HG03135 (cell line): Measurements from ENCODE around the gene SULF2.

Source experiments
- ATAC-seq: cut with Tn5 transposase; IDR thresholded peaks from one replicate; pipeline ENCODE4 v1.9.1; 2021; ENCODE audit warnings: mild to moderate bottlenecking, moderate library complexity; ENCODE audit not compliant: unreplicated experiment

Gene SULF2

DNA sequence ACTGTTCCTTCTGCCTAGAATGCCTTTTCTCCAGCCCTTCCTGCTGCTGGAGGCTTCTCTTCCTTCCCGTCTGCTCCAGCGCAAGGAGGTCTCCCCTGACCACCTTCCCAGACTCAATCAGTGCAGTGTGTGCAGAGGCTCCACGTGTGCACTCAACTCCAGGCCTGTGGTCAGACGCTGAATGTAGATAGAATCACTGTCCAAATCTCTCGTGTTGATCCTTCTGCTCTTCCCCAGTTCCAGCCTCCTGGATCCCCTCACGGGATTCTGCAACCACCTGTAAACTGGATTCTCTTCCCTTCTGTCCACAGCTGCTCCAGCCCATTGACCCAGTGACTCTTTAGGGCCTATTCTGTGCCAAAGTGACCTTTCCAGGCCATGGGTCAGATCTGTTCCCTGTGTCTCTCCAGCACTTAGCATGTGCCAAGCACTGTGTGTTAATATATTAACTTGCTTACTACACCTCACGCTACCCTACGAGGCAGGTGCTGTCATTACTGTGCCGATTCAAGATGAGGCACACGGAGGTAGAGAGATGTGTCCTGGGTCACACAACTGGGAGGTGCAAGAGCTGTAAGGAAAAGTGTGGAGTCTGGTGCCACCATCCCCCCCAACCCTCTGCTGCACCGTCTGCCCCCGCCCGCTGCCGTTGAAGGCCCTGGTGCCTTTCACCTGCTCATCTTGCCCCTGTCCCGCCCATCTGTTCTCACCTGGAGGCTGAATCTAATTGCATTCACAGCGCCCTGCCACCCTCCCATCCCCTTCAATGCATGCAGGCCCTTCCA is 112.2 kb downstream of the SULF2 start:
- ATAC-seq: no peak

DNA sequence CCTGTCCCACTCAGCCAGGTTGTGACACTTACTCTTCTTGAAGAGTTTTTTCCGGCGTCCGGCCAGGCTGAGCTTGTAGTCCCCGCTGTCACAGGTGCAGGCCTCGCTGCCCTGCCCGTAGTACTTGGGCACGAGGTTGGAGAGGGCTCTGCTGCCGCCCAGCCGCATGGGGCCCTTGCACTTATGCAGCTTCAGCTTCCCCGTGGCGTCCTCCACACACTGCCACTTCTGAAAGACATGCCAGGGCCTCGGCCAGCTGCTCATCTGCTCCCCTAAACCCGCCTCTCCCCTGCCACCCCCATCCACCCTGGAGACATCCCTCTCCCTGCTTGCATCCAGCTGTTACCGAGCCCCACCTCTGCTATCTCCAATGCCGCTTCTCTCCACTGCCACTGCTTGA is 113.1 kb downstream of the SULF2 start:
- no peak for ATAC-seq

DNA sequence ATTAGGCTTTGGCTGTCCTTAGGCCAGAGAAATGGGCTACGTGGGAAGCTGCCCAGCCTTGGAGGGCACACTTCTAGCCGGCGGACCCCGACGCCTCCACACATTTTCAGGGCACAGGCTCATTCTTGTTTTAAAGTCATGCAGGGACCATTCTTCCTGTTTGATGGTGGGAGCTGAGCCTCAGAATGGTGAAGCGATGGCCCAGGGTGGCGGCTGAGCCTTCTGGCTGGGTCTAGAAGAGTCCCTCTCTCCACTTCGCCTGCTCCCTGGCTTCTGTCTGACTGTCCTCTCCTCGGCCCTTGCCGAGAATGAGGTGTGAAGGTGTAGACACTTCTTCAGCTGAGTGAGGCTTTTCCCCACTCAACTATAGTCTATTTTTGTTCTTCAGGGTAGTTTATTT is 114.4 kb downstream of the SULF2 start:
- ATAC-seq: no peak

DNA sequence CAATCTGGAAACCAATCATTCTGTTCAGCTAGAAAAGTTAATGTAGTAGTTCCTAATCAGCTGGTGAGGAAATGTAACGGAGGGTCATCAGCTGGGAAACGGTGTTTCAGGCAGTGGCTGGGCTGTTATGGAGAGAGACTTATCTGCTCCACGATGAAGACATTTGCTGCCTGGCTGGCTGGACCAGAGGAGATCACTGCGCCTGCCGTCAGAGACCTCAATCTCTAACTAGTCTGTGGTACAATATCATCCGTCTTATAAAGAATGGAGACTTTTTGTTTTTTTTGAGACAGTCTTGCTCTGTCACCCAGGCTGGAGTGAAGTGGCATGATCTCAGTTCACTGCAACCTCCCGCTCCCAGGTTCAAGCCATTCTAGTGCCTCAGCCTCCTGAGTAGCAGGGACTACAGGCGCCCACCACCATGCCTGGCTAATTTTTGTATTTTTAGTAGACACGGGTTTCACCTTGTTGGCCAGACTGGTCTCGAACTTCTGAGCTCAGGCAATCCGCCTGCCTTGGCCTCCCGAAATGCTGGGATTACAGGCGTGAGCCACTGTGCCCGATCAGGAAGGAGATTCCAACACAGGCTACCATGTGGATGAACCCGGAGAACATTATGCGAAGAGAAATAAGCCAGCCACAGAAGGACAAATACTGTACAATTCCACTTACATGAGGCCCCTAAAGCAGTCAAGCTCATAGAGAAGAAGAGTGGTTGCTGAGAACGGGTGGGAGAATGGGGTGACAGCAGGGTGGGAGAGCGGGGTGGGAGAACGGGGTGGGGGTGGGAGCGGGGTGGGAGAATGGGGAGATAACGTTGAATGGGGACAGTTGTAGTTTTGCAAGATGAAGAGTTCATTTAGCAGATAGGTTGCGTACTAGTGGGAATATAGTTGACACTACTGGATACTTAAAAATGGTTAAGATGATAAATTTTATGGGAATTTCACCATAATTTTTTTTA is 115.1 kb downstream of the SULF2 start:
- ATAC-seq: no peak

DNA sequence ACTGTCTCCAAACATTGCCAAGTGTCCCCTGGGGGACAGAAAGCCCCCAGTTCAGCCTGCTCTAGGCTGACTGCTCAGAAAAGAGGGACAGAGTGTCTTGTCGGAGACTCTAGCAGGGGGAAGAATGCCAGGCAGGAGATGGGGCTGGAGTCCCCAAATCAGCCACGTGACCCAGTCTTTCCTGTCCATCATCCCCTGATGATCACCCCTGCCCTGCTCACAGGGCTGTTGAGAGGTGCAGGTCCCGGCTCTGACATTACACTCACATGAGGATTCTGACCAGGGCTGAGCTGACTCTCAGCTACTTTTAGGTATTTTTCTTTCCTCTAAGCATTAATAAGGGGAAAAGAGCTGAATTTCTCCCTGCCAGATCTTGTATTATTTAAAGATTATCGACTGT is 115.8 kb downstream of the SULF2 start:
- no peak for ATAC-seq

DNA sequence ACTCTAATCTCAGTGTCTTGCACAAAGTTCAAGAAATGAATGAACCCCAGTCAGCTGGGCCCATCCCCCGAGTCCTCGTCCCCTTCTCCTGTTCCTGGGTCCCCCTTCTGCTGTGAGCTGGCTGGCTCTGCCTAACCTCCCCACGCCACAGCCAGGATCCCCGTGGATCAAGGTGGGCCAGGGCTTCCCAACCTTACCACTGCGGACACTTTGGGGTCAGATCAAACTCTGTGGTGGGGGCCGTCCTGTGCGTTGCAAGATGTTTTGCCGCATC is 116.2 kb downstream of the SULF2 start:
- no peak for ATAC-seq

DNA sequence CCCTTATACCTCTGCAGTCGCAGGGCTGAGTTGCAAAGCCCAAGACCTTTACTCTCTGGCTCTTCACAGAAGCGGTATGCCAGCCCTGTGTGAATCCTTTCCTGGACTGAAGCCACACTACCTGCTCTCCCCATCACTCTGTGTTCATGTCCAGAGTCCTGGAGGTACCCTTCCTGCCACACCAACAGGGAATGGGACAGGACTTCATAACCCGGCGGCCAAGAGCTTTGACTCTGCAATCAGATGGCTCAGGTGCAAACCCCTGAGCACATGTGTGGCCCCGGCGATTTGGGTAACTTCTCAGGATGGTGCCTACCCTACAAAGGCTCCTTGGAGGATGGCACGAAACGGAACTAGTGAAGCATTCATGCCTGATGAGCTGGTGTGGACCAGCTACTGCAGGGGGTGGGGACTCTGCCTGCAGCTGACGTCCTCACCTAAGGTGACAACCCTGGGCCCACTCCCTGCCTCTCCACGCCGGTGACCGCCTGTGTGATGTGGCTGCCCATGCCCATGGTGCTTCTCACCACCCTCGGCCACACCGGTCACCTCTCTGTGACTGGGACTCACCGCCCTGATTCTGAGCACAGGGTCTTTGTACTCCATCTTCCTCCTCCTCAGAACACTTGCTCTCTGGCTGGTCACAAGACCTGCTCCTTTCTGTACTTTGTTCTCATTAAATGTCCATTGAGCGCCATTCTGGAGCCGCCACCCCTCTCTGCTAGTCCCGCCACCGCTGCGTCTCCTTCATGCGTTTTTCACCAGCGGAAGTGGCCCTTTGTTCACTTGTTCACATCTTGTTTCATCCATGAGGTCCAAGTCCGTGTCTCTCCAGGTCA is 116.7 kb downstream of the SULF2 start:
- ATAC-seq: no peak

DNA sequence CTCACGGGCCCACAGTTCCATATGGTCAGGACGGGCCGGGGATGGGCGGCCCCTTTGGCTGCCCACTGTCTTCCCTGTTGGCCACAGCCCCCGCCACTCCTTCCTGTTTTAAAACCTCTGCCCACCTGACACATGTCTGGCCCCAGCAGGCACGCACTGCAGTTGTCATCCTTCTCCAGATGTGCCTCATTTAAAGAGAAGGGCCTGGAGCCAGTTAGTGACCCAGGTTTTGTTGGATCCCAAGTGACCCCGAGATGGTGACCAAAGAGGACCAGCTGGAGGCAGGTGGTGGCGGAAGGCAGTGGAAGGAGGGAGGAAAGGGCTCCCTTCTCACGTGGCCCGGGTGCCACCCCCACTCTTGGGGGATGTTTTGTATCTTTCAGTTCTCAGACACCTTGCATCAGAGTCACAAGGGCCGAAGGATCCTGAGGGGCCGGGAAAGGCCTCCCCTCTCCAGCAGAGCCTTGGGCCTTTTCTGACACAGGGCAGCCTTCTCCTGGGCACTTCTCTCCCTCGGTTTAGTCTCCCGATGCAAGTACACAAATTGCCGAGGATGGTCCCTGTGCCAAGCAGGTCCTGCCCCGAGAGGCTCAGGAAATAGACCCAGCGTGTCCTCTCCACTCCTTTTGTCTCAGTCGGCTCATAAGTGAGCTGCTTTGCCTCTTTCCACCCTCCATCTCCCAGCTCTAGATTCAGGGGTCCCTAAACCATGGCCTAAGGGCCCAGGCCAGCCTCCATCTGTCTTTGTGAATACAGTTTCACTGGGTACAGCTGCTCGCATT is 117.6 kb downstream of the SULF2 start:
- ATAC-seq: no peak

DNA sequence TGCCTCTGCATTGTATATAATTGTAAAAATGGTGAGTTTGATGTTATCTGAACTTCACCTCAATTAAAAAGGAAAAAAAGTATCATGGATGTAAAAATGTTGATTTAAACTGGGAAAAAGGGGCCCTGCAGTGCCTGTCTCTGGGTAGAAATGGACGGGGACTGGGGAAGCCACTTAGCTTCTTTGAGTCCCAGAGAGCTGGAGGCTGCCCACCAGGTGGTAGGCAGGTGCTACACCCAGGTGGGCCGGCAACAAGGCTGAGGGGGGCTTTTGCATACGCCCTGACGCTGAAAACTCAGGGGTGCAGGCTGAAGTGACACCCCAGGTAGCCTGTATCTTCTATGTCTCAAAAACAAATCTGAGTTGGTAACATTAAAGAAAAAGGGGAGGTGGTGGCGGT is 118.2 kb downstream of the SULF2 start:
- no peak for ATAC-seq

DNA sequence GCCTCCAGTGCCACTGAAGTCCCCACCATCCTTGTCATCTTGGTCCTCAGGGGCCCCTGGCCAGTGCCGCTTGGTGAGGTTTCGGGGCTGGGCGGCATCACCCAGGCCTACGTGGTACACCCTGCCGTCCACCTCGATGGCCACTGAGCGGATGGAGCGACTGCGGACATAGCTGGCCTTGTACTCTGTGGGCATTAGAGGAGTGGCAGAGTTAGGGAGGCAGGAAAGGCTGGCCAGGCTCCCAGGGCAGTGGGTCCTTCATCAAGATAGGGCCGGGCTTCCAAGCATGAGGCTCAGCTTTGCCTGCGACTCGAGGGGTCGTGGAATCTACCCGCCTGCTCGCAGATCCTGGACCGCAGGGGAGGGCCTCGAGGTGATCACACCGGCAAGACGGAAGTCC is 119.0 kb downstream of the SULF2 start:
- ATAC-seq: no peak

DNA sequence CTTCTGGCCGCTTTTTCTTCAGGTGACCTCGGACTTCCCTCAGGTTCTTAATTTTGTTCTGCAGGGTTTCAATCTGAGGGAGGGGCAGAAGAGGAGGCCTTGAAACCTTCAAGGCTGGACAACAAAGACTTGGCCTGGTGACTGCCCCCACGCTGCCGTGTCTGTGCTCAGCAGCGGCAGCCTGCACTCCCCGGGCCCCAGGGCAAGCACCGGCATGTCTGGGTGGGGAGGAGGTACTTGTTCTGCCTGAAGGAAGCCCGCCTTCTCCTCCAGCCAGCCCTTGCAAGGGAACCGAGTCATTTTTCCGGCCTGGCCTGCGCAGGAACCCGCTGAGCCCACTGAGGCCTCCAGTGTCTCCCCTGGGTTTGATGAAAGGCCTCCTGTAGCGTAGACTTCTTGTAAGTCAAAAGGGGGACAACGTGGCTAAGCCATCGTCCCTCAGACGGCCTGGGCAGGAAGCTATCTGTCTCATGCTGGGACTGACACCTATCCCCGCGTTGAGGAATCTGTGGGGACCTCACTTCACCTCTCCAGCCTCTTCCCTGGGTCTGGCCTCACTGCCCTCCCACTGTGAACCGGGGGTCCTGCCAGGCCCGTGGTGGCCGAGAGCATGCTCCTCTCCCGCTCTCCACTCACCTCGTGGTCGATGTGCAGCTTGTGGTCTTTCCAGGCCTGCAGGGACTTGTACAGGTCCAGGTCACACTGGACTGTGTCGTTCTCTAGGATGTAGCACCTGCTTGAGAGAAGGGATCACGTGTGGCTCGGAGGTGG is 119.9 kb downstream of the SULF2 start:
- ATAC-seq: no peak

DNA sequence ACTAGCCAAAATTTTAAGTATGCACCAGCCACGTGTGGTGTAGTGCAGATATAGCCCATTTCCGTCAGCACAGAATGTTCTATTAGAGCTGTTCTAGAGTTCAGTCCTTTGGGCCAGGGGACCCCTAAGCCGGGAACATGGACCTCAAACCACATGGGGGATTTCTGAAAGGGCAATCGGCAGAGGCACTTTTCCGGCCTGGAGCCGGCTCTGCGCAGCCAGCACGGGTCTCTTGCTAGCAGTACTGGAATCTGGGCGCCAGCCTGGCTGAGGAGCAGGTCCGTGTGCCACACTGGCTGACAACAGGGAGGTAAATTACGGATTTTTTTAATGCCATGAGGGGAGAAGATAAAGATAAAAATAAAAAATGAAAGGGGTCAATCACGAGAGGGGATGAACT is 120.5 kb downstream of the SULF2 start:
- no peak for ATAC-seq

DNA sequence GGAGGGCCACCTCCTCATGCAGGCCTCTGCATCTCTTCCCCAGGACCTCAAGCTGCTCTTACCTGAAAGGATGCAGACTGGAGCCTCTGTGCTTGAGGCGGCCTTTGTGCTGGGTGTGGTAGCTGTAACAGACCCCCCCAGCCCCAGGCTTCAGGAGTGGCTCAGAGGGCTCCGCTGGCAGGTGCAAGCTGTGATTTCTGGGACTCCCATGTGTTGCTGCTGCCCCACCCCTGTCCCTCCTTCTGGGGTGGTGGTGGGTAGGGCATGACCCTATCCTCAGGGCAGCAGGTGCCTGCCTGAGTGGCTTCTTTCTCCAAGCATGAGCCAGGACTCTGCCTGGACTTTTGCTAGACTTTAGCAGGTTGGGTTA is 121.2 kb downstream of the SULF2 start:
- ATAC-seq: no peak

DNA sequence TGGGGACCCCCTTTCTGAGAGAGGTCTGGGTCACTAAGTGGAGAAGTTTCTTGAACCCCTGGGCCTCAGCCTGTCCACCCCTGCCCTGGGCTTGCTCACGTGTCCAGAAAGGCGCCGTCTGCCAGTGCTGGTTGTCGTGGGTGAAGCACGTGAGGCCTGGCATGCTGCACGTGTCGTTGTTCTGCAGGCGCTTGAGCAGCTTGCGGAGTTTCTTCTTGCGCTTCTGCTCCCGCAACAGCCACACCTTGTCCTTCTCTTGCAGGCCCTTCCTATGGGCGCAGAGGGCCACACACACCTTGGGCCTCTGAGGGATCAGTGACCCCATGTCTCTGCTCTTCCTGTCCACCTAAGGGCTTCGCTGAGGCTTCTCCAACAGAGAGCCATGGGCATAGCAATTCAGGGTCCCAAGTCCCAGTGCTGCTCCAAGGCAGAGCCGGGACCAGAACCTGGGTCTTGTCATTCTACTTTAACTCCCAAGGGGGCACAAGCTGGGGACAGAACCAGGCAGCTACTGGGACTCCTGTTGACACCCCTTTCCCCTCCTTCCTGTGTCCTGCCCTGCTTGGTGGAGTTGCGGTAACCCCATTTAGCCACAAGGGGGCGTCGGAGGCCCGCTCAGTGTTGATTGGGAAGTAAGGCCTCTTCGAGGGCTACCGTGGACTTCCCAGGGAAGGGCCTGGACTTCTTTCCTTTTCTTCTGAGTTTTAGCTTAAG is 121.8 kb downstream of the SULF2 start:
- no peak for ATAC-seq

DNA sequence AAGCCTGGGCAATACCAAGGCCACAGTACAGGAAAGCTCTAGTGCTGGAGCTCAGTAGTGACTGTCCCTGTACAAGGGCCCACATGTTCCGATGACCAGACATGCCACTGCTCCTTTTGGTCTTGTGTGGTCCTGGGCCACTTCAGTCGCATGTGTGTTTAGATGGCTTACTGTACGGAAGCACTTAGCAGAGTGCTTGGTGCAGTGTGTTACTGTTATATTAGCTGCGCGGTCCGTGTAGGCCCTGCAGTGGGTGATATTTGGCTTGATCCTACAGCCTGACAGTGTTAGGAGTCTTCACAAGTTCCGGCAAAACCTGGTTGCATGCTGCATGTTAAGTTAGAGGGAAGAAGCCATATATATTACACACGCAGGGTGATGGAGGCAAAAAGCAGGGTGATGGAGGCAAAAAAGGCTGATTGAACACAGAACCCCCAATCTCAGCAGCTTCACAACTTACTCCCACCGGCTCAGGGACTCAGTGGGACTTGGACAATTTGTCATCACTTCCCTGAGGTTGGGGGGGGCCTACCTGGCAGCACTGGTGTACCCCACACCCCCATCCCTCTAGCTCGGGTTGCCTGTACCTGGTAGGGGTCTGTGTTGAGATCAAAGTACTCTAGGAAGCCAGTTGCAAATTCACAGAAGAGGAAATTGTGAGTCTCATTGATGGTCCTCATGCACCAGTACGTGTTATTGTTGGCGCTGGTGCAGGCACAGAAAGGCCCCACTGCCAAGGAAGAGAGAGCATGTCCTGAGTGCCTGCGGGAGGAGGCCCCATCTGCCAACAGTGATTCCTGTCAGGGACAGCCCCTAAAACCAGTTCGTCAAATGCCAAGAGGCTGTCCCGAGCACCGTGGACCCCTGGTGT is 122.6 kb downstream of the SULF2 start:
- no peak for ATAC-seq

DNA sequence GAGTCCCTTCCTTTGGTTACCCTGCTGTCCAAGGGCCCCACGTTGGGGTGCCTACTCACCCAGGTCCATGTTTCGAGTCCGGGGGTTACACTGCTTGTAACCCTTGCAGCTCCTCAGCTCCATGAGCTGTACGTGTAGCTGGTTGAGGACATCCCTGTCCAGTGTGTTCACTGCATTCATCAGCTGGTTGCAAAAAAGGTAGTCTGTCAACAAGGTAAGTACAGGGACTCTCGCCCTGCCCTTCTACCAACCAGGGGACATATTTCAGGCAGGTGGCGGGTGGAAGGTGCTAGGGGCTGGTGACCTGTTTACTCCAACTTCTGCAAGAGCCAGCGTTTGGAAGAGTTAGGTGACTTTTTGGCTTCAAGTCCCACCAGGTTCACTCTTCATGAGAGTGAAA is 123.6 kb downstream of the SULF2 start:
- no peak for ATAC-seq

DNA sequence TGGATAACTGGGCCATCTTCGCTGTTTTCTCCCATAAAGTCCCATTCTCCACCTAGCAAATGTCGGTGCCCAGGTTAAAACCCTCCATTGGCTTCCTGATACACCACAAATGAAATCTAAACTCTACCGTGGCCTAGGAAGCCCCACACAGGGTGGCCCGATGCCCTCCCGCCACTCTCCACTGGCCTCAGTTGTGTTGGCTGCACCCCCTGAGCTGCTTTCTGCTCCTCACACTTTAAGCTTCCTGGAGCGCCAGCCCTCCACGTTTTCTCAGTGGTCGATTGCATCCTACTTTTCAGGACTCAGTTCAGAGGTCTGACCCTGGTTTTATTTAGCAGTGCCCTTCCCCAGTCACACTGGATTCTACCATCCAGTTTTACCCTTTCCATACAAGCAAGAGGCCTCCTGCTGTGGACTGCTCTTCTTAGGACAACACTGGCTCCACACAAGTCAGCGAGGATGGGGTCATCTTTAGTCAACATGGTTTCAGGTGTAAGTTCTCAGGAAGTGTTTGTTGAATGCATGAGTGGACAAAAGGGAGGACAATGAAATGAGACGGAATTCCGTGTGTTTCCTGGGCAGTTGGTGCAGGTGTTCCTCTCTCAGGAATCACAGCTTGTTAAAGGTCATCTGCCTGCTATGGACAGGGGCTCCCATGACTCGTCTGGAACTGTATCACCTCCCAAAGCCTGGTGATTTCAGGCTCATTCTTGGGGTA is 124.1 kb downstream of the SULF2 start:
- ATAC-seq: no peak

DNA sequence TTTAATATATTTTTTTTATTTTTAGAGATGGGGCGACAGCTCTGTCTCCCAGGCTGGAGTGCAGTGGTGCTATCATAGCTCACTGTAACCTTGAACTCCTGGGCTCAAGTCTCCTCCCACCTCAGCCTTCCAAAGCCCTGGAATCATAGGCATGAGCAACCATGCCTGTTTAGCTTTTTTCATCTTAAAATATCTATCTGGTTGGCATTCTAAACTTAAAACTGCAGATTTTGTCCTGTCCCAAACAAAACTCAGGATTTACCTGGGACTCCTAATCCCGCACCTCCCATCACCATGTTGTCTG is 124.7 kb downstream of the SULF2 start:
- ATAC-seq: no peak
